ES-I3 (cell line): ENCODE measurements around the gene TMEM218.

Source experiments
- H3K36me3 ChIP-seq: 2 replicates; pipeline ENCODE4 v1.6.1; 2013; ENCODE audit warnings: mild to moderate bottlenecking, low read length, control low read depth, moderate library complexity; ENCODE audit not compliant: insufficient read depth
- H3K4me1 ChIP-seq: 2 replicates; pipeline ENCODE4 v1.6.1; 2013; ENCODE audit warnings: mild to moderate bottlenecking, control low read depth, low read length; ENCODE audit not compliant: insufficient read depth
- H3K9ac ChIP-seq: 2 replicates; pipeline ENCODE4 v1.6.1; 2013; ENCODE audit warnings: low read depth, mild to moderate bottlenecking, low read length, moderate library complexity
- H3K9me3 ChIP-seq: 2 replicates; pipeline ENCODE4 v1.6.1; 2013; ENCODE audit warnings: mild to moderate bottlenecking, low read length, moderate library complexity; ENCODE audit not compliant: control insufficient read depth, insufficient read depth

The TMEM218 gene

GRCh38 chr11:125053167-125053566, 58.3 kb downstream of the TMEM218 start:
- H3K36me3 ChIP-seq: no peaks in the 10 kb centered on the region
- H3K4me1 ChIP-seq: no peaks in the 10 kb centered on the region
- H3K9me3 ChIP-seq: no peaks in the 10 kb centered on the region
- H3K9ac ChIP-seq: no peak overlapping the region

DNA sequence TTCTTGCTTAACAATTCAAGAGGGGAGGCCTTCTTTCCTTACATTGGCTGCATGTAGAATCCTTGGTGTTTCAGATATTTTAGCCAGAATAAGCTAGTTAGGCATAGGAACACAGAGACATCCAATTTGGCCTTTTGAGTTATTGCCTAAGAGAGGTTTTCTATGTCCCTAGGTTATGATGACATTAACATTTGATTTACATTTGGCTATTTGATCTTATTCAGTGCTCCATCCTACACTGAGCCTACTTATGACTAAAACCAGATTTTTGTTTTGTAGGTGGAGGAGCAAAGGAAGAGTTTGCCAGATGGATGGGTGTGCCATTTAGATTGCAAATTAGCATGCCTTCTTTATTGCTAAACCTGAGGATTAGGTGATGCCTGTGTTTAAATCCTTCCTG, 59.4 kb downstream of the TMEM218 start:
- Histone ChIP-seq H3K4me1 (no peaks in the 10 kb centered on the region), H3K36me3 (no peaks in the 10 kb centered on the region), H3K9me3 (no peaks in the 10 kb centered on the region), H3K9ac (no peak overlapping the region)

DNA sequence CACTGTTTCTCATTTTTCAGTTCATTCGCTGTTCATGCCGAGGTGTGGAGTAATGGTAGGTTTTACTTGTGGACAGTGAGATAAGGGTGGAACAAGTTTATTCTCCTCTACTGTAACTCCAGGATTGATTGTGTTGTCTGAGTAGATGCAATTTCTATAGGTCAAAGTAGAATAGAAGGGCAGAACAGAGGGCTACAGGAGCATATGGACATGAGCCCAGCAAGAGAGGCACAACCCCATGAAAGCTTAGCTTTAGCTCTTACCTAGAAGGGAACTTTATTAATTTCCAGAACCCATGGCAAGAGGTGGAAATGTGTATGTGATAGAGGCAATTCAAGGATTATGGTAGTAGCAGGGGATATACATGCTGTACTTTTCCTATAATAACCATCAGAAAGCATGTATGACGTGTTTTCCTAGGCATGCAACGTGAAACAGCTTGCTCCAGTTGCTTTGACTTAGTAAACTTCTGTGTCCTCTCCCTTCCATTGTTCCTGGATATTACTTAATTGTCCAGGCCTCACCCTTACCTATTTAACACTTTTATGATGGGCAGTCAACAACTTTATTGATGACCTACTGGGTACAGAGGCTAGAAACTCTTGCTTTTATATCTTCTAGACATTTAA, 62.1 kb downstream of the TMEM218 start:
- no peaks in the 10 kb centered on the region for H3K9me3 ChIP-seq
- no peaks in the 10 kb centered on the region for H3K4me1 ChIP-seq
- no peaks in the 10 kb centered on the region for H3K36me3 ChIP-seq
- H3K9ac ChIP-seq: no peak overlapping the region
